ENCODE measurements around the gene ECHDC1.

DNA sequence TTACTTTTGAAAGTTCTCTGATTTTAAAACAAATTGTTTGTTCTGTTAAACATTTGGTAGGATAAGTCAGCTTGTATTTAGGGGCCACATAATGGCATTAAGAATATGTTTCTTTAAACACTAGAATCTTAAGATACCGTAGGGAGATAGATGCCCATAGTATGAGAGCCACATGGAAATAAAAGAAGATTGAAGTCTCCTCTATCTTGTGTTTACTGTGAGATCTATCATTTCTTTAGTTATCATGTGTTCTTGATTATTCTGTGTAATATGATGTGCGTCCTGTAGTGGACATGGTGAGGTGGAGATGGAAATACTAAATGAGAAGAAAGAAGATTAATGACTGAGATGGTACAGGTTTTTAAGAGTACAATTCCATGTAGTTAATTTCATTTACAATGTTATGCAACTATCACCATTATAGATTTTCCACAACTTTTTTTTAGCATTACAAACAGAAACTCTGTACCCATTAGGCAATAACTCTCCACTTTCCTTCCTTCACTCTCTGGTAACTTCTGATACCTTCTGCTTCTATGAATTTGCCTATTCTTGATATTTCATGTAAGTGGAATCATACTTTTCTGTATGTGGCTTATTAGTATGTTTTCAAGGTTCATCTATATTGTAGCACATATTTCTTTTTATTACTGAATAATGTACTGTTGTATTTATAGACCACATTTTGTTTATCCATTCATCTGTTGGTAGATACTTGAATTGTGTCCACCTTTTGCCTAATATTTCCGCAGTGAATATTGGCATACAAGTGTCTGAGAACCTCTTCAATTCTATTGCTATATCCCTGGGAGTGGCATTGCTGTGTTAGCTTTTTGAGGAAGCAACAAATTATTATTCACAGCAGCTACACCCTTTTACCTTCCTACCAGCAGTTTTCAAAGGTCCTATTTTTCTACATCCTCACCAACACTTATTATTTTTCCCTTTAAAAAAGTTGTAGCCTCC lies 65.2 kb downstream of the ECHDC1 start:
- TF ChIP-seq, protein P1, sequence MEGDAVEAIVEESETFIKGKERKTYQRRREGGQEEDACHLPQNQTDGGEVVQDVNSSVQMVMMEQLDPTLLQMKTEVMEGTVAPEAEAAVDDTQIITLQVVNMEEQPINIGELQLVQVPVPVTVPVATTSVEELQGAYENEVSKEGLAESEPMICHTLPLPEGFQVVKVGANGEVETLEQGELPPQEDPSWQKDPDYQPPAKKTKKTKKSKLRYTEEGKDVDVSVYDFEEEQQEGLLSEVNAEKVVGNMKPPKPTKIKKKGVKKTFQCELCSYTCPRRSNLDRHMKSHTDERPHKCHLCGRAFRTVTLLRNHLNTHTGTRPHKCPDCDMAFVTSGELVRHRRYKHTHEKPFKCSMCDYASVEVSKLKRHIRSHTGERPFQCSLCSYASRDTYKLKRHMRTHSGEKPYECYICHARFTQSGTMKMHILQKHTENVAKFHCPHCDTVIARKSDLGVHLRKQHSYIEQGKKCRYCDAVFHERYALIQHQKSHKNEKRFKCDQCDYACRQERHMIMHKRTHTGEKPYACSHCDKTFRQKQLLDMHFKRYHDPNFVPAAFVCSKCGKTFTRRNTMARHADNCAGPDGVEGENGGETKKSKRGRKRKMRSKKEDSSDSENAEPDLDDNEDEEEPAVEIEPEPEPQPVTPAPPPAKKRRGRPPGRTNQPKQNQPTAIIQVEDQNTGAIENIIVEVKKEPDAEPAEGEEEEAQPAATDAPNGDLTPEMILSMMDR (IDR thresholded peaks at IDR 0.05; ENCODE audit: low read depth, low read length) = no peak
- TF ChIP-seq, protein P2, sequence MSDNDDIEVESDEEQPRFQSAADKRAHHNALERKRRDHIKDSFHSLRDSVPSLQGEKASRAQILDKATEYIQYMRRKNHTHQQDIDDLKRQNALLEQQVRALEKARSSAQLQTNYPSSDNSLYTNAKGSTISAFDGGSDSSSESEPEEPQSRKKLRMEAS (IDR thresholded peaks at IDR 0.05; ENCODE audit: low read depth, low read length) = no peak
